GM12864 (cell line): ENCODE measurements around the gene DYRK1A.
"Not testable (repeated sequence)": the region's sequence is repeated elsewhere in the genome, so short reads cannot be mapped to it uniquely, and the experiment has no call there.

Experiments used
- DNase-seq: peaks from one replicate; pipeline ENCODE4 v3.0.0-alpha.2; 2011; ENCODE audit warnings: low read depth
- H3K4me3 ChIP-seq: 2 replicates; pipeline ENCODE4 v1.5.1; 2011; ENCODE audit warnings: mild to moderate bottlenecking, low read depth, low read length, control low read depth
- TF ChIP-seq, protein P1 (sequence below): IDR thresholded peaks from 2 replicates; pipeline ENCODE4 v1.5.1; 2011; ENCODE audit warnings: low read depth, mild to moderate bottlenecking, moderate library complexity, low read length, control low read depth, inconsistent platforms; ENCODE audit errors: missing control alignments

Gene DYRK1A

DNA sequence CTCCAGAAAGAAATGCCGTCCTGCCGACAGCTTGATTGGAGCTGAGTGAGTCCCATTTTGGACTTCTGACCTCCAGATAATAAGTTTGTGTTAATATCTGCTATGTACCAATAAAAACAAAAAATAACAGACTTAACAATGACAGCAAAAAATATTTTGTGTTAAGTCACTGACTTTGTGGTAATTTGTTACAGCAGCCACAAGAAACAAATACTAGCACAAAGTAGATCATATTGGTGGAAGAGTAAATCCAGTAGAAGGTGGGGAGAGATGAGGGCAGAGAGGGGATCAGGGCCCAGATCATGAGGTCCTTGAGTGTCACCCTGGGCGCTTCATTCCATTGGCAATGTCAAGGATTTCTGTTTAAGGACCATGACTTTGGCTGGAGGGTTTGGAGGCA, 168.6 kb downstream of the DYRK1A start:
- TF ChIP-seq, protein P1, sequence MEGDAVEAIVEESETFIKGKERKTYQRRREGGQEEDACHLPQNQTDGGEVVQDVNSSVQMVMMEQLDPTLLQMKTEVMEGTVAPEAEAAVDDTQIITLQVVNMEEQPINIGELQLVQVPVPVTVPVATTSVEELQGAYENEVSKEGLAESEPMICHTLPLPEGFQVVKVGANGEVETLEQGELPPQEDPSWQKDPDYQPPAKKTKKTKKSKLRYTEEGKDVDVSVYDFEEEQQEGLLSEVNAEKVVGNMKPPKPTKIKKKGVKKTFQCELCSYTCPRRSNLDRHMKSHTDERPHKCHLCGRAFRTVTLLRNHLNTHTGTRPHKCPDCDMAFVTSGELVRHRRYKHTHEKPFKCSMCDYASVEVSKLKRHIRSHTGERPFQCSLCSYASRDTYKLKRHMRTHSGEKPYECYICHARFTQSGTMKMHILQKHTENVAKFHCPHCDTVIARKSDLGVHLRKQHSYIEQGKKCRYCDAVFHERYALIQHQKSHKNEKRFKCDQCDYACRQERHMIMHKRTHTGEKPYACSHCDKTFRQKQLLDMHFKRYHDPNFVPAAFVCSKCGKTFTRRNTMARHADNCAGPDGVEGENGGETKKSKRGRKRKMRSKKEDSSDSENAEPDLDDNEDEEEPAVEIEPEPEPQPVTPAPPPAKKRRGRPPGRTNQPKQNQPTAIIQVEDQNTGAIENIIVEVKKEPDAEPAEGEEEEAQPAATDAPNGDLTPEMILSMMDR: no peak
- no peak for DNase-seq
- no peak overlapping the region for H3K4me3 ChIP-seq

DNA sequence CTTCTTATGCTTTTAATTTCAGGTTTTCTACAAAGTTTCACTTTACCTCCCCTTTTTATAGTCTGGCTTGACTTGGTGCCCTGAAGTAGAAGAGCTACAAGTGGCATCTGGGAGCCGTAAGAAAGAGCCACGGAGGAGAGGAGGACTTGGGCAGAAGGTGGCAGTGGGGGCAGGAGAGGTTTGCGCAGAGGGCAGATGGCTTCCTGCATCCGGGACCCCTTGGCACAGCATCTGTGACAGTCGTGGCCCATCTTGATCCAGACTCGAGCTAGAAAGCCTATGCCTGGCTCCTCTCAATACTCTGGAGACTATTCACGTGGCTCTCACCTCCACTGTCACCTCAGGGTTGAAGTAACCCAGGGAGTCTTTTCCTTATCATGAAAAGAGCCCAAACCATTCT, 169.1 kb downstream of the DYRK1A start:
- DNase-seq: no peak
- TF ChIP-seq, protein P1: no peak
- no peak overlapping the region for H3K4me3 ChIP-seq

DNA sequence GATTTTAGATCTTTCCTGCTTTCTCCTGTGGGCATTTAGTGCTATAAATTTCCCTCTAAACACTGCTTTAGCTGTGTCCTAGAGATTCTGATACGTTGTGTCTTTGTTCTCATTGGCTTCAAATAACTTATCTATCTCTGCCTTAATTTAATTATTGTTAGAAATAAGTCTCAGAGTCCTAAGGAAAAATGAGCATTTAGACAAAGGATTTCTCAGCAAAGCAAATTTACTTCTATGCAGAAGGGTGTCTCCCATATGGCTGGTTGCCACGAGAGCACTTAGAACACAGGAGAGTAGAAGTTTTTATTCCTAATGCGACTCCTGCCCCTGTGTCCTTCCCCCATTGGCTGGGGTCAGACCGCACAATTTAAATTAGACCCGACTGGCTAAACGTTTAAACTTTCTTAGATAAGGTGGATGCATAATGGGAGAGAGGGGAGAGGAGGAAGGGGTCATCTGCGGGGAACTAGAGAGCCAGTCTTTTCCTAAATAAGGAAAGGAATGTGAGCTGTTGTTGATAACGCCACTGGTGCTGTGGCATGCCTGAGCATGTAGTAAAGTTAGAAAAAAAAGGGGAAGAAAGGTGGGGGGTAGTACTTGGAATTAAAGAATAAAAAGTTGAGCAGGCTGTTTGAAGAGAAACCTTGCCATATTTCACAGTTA, 170.2 kb downstream of the DYRK1A start:
- DNase-seq: no peak
- H3K4me3 ChIP-seq: no peak overlapping the region
- TF ChIP-seq, protein P1: no peak

DNA sequence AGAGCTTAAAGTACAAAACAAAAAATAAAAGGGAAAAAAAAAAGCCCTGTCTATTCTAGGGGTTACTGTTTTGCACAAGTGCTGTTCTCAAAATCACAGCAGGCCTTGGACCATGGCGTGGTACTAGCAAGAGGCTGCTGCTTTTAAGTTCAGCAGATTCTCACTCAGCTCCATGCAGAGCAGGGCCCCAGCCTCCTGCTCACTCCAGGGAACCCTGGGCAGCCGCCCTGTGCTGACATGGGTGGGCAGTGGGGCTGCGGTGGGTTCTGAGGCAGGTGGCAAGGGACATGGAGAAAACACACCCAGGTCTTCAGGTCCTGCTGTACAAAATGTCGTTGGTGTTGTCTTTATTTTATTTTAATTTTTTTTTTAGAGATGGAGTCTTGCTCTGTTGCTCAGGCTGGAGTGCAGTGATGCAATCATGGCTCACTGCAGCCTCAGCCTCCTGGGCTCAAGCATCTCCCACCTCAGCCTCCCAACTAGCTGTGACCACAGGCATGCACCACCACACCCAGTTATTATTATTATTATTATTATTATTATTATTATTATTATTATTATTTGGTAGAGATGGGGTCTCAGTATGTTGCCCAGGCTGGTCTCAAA, 170.9 kb downstream of the DYRK1A start:
- no peak for DNase-seq
- TF ChIP-seq, protein P1: no peak
- no peak overlapping the region for H3K4me3 ChIP-seq

DNA sequence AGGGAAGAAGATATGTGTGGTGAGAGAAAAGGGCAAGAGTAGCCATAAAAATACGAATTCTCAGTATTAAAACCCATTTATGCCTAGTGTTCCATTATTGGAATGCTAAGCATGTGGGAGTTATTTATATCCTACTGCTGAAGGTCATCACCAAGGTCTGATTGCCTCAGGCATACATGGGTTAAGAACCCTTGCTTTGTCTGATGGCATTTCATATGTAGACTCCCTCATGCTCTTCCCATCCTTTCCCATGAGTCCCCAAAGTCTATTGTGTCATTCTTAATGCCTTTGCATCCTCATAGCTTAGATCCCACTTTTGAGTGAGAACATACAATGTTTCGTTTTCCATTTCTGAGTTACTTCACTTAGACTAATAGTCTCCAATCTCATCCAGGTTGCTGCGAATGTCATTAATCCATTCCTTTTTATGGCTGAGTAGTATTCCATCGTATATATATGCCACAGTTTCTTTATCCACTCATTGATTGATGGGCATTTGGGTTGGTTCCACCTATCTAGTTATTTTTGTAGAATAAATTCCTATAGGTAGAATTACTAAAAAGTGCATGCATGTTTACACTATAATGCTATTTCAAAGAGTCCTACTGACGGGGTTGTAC, 172.5 kb downstream of the DYRK1A start:
- H3K4me3 ChIP-seq: no peak overlapping the region
- no peak for DNase-seq
- TF ChIP-seq, protein P1: no peak

DNA sequence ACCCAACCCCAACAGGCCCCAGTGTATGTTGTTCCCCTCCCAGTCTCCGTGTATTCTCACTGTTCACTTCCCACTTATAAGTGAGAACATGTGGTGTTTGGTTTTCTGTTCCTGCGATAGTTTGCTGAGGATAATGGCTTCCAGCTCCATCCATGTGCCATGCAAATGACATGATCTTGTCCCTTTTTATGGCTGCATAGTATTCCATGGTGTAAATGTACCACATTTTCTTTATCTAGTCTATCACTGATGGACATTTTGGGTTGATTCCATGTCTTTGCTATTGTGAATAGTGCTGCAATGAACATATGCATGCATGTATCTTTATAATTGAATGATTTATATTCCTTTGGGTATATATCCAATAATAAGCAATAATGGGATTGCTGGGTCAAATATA, 174.6 kb downstream of the DYRK1A start:
- not testable (repeated sequence) for DNase-seq, H3K4me3 ChIP-seq

DNA sequence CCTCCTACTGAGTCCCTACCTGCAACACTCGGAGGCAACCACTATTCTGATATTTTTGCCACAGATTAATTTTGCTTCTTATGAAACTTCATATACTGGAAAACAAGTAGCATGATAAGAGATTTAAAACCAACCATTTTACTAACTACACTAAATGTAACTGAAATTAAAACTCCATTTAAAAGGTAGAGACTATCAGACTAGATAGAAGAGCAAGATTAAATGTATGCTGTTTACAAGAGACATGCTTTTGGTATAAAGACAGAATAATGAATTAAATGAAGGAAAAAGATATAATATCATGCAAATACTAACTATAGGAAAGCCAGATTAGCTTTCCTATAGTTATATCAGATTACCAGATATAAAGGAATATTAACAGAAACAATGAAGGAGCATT, 175.9 kb downstream of the DYRK1A start:
- DNase-seq: no peak
- no peak overlapping the region for H3K4me3 ChIP-seq
- TF ChIP-seq, protein P1: no peak
